Measurements from ENCODE around the gene GOLGA2. TPM values are rescaled to one million over a fixed set of nuclear protein-coding genes. Genes with fewer than 3 reads are reported as not detected.

The GOLGA2 gene
- total and polyA plus RNA-seq, 2 of the 13 experiments (the other 11 are each of a cell fraction or from before 2014, with no cell fraction given): 45.3 to 45.8 TPM

DNA sequence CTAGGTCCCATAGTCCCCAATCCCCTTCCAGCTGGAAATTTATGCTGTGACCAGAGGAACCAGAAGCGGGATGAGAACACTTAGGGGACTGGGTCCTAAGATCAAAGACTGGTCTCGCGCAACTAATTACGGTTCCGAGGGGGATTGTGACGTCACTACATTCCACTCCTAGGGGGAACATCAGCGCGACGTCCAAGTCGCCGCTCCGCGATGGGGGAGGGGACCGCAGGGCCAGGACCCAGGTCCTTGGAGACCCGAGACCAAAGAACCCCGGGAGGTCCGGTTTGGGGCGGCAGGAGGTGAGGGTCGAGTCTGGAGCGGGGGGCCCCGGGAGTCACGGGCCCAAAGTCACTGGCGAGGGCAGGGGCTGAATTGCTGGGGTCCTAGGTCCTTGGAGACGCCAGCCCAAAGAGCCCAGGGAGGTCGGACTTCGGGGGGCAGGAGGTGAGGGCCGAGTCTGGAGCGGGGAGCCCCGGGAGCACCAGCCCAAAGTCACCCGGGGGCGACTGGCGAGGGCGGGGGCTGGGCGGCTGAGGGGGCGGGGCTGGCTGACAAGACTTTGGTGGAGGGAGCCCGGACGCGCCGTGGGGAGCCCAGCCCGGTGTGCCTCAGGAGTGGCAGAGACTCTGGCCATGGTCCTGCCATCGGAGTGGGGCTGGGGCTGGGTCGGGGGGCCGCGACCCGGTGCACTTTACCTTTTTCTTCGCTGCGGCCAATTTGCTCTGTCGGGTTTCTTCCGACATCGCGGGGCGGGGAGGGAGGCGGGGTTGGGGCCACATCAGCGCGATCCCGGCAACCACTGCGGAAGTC, at the start of gene GOLGA2 (continued):
- TF ChIP-seq, protein P1, sequence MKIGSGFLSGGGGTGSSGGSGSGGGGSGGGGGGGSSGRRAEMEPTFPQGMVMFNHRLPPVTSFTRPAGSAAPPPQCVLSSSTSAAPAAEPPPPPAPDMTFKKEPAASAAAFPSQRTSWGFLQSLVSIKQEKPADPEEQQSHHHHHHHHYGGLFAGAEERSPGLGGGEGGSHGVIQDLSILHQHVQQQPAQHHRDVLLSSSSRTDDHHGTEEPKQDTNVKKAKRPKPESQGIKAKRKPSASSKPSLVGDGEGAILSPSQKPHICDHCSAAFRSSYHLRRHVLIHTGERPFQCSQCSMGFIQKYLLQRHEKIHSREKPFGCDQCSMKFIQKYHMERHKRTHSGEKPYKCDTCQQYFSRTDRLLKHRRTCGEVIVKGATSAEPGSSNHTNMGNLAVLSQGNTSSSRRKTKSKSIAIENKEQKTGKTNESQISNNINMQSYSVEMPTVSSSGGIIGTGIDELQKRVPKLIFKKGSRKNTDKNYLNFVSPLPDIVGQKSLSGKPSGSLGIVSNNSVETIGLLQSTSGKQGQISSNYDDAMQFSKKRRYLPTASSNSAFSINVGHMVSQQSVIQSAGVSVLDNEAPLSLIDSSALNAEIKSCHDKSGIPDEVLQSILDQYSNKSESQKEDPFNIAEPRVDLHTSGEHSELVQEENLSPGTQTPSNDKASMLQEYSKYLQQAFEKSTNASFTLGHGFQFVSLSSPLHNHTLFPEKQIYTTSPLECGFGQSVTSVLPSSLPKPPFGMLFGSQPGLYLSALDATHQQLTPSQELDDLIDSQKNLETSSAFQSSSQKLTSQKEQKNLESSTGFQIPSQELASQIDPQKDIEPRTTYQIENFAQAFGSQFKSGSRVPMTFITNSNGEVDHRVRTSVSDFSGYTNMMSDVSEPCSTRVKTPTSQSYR (CRISPR knock-in tag; IDR thresholded peaks at IDR 0.05; ENCODE audit: borderline replicate concordance): peak; percentile 71
- TF ChIP-seq CCDC6 (CRISPR knock-in tag; IDR thresholded peaks at IDR 0.05) (peak; percentile 48; the same call in 1 of the 2 replicates), MAZ (IDR thresholded peaks at IDR 0.05; ENCODE audit: borderline replicate concordance, low read depth, low read length) (0 out of 2 replicates have a peak, but pooled peaks have one; percentile 12), MAZ (CRISPR knock-in tag; IDR thresholded peaks at IDR 0.05; ENCODE audit: low read depth) (no peak), ZMAT3 (CRISPR knock-in tag; conservative IDR thresholded peaks at IDR 0.05) (peak; percentile 10; the same call in 1 of the 2 replicates), RBM22 (optimal IDR thresholded peaks at IDR 0.05; ENCODE audit: low read length) (peak; percentile 57), ZNF605 (CRISPR knock-in tag; IDR thresholded peaks at IDR 0.05) (peak; percentile 62; the same call in 1 of the 2 replicates)
- TF ChIP-seq, protein P2, sequence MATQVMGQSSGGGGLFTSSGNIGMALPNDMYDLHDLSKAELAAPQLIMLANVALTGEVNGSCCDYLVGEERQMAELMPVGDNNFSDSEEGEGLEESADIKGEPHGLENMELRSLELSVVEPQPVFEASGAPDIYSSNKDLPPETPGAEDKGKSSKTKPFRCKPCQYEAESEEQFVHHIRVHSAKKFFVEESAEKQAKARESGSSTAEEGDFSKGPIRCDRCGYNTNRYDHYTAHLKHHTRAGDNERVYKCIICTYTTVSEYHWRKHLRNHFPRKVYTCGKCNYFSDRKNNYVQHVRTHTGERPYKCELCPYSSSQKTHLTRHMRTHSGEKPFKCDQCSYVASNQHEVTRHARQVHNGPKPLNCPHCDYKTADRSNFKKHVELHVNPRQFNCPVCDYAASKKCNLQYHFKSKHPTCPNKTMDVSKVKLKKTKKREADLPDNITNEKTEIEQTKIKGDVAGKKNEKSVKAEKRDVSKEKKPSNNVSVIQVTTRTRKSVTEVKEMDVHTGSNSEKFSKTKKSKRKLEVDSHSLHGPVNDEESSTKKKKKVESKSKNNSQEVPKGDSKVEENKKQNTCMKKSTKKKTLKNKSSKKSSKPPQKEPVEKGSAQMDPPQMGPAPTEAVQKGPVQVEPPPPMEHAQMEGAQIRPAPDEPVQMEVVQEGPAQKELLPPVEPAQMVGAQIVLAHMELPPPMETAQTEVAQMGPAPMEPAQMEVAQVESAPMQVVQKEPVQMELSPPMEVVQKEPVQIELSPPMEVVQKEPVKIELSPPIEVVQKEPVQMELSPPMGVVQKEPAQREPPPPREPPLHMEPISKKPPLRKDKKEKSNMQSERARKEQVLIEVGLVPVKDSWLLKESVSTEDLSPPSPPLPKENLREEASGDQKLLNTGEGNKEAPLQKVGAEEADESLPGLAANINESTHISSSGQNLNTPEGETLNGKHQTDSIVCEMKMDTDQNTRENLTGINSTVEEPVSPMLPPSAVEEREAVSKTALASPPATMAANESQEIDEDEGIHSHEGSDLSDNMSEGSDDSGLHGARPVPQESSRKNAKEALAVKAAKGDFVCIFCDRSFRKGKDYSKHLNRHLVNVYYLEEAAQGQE (IDR thresholded peaks at IDR 0.05; ENCODE audit: borderline replicate concordance in 1 of 2, low read depth in 1 of 2, low read length in 2 of 2): 0 out of 4 replicates have a peak, but pooled peaks of 1 of the 2 experiments have one; percentile 57
- TF ChIP-seq, protein P3, sequence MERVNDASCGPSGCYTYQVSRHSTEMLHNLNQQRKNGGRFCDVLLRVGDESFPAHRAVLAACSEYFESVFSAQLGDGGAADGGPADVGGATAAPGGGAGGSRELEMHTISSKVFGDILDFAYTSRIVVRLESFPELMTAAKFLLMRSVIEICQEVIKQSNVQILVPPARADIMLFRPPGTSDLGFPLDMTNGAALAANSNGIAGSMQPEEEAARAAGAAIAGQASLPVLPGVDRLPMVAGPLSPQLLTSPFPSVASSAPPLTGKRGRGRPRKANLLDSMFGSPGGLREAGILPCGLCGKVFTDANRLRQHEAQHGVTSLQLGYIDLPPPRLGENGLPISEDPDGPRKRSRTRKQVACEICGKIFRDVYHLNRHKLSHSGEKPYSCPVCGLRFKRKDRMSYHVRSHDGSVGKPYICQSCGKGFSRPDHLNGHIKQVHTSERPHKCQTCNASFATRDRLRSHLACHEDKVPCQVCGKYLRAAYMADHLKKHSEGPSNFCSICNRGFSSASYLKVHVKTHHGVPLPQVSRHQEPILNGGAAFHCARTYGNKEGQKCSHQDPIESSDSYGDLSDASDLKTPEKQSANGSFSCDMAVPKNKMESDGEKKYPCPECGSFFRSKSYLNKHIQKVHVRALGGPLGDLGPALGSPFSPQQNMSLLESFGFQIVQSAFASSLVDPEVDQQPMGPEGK (CRISPR knock-in tag; IDR thresholded peaks at IDR 0.05): peak; percentile 34; the same call in 1 of the 2 replicates
- TF ChIP-seq, protein P4, sequence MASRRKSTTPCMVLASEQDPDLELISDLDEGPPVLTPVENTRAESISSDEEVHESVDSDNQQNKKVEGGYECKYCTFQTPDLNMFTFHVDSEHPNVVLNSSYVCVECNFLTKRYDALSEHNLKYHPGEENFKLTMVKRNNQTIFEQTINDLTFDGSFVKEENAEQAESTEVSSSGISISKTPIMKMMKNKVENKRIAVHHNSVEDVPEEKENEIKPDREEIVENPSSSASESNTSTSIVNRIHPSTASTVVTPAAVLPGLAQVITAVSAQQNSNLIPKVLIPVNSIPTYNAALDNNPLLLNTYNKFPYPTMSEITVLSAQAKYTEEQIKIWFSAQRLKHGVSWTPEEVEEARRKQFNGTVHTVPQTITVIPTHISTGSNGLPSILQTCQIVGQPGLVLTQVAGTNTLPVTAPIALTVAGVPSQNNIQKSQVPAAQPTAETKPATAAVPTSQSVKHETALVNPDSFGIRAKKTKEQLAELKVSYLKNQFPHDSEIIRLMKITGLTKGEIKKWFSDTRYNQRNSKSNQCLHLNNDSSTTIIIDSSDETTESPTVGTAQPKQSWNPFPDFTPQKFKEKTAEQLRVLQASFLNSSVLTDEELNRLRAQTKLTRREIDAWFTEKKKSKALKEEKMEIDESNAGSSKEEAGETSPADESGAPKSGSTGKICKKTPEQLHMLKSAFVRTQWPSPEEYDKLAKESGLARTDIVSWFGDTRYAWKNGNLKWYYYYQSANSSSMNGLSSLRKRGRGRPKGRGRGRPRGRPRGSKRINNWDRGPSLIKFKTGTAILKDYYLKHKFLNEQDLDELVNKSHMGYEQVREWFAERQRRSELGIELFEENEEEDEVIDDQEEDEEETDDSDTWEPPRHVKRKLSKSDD (CRISPR knock-in tag; IDR thresholded peaks at IDR 0.05; ENCODE audit: low read depth): 0 out of 2 replicates have a peak, but pooled peaks have one; percentile 59
- TF ChIP-seq, protein P5, sequence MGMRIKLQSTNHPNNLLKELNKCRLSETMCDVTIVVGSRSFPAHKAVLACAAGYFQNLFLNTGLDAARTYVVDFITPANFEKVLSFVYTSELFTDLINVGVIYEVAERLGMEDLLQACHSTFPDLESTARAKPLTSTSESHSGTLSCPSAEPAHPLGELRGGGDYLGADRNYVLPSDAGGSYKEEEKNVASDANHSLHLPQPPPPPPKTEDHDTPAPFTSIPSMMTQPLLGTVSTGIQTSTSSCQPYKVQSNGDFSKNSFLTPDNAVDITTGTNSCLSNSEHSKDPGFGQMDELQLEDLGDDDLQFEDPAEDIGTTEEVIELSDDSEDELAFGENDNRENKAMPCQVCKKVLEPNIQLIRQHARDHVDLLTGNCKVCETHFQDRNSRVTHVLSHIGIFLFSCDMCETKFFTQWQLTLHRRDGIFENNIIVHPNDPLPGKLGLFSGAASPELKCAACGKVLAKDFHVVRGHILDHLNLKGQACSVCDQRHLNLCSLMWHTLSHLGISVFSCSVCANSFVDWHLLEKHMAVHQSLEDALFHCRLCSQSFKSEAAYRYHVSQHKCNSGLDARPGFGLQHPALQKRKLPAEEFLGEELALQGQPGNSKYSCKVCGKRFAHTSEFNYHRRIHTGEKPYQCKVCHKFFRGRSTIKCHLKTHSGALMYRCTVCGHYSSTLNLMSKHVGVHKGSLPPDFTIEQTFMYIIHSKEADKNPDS (CRISPR knock-in tag; IDR thresholded peaks at IDR 0.05): 0 out of 2 replicates have a peak, but pooled peaks have one; percentile 33

Measured in HepG2 (cell line).